IPS-NIHi11 (cell line): ENCODE measurements around the gene NPIPB2.

ENCODE experiments used
- DNase-seq: peaks from one replicate; pipeline ENCODE4 v3.0.0; 2012; ENCODE audit warnings: mixed read lengths, low spot score

Gene NPIPB2

DNA sequence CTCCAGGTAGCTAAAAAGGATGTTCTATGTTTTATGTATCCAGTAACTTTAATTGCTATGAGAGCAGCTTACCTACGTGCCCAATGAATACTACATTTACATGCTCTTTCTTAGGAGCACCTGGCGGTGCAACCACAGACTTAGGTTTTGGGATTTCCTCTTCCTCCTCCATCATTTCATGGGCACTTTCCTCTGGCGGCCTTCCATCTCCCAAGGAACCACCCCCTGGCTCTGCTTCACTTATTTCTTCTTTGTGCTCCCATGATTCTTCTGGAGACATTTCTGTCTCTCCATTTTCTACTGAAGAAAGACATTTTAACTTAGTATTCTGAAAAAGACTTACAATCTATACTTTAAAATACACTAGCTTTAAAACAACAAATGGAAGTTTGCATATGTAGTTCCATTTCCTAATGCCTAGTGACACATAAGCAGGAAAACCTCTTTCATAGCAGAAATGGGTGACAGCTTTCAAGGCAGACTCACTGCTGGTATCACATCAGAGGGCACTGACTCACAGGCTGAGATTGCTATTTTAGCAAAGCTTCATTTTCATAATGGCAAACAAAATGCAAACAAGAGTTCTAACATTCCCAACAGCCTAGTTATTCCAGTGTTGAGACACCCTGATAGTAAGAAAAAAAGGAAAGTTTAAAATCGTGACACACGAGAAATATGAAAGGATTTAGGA is 45.2 kb downstream of the NPIPB2 start:
- no peak for DNase-seq

DNA sequence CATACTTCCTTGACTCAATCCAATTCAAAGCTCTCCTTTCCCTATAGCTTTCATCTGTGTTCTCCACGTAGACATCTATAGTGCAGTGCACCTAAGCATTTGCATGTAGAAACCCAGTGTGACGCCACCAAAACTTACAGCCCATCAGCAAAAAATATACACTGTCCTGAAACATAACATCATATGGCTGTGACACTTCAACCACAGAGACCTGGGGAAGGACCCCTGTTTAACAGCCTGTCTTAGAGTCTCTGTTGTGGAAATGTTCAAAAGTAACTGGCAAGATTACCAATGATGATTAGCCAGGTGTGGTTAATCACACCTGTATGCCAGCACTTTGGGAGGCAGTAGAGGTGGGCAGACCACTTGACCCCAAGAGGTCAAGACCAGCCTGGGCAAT is 48.3 kb downstream of the NPIPB2 start:
- no peak for DNase-seq

DNA sequence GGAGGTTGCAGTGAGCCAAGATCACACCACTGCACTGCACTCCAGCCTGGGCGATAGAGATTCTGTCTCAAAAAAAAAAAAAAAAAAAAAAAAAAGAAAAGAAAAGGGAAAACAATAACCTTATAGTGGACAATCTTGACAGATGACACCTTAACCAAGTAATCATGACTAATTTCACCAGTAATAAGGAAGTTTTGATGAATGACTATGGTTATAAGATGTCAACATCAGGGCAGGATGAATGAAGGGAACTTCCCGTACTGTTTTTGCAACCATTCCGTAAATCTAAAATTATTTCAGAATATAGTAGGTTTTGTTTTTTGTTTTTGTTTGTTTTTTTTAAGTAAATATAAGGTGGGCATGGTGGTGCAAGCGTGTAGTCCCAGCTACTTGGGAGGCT is 49.1 kb downstream of the NPIPB2 start:
- DNase-seq, result no peak

DNA sequence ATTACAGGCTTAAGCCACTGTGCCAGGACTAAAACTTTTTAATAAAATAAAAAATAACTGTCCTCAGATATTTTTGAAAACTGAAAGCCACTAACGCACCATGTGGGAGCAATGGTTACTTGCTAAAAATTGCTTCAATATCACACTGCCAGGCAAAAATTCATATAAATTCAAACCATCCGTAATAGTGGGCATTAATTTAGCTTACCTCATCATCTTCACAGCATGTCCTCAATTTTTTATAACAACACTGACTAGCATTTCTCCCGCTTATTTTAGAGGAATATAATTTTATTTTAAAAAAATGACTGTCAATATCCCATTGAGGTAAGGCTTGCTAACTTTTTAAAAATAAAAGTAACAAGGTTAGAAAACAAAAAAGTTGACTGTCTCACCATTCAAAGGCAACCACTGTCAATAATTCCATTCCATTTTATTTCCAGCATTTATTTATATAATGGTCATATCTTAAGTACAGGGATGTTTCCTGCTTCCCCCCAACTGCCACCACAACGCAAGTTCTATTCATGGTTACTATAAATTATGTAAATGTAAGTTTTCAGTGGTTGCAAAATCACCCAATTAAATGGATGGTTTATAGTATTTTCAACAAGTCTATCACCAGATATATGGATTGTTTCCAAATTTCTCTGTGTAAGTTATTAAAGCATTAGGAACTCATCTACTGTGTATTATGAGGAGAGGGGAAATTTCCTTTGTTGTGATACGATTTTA is 51.4 kb downstream of the NPIPB2 start:
- no peak for DNase-seq

DNA sequence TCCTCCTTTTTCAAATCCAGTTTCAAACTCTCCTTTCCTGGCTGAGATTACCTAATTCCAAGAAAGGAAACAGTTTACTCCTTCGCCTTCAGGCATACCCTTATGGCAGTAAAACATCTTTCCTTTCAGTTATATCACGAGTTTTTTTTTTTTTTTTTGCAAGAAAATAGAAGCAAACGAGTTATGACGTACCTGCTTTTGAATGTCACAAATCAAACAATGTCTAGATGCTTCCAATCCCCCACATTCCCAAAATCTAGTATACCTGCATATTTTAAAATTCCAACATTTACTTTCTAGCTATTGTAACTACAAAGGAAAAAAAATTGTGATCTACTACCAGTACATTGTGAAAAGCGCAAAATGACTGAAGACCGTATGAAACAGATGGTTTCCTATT is 55.0 kb downstream of the NPIPB2 start:
- no peak for DNase-seq

DNA sequence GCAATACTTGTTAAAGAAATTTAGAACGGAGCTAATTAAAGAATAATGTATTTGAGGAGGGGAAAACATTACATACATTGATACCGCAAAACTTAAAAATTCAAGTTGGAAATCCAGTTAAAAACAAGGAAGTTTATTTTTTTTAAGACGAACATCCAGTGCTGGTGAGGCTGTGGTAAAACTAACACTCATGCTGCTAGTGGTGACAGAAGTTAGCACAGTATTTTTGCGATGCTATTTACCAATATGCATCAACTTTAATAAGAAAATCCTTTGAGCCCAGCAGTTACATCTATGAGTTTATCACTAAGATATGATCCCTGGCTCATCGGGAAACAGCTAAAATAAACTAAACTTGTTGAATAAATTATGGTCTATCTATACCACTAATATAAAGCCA is 57.8 kb downstream of the NPIPB2 start:
- DNase-seq, result no peak

DNA sequence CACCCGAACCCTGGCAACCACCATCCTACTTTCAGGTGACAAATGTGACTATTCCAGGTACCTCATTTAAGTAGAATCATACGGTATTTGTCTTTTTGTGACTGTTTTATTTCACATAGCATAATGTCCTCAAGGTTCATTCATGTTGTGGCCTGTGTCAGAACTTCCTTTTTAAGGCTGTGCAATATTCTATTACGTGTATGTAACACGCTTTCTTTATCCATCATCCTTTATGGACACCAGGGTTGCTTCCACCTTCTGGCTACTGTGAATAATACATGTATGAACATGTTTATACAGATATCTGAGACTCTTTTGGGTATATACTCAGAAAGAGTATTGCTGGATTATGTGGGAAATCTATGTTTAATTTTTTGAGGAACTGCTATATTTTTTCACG is 61.8 kb downstream of the NPIPB2 start:
- no peak for DNase-seq

DNA sequence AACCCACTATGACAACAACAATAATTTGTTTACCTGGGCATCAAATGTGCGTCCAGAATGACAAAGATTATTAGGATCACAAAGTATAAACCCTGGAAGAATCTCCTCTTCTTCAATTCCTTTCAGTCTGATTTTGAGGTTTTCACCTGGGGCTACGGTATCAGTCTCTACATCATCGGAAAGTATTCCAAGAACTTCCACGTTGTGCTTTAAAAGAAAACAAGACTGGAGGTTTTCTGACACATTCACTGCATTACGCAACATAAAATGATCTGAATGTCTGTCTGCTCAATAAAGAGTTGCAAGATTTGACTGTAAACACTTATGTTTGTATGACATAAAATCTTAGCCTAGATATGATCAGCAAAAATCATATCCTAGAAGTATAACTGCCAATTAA is 64.5 kb downstream of the NPIPB2 start:
- no peak for DNase-seq
